Neutrophil (primary cell): ENCODE results near the gene SDCCAG8.

Experiments
- H3K27ac ChIP-seq: fragments of 200-600 bp; sonication (generic); 2 replicates; pipeline ENCODE4 v1.5.1; 2016; ENCODE audit warnings: mild to moderate bottlenecking, moderate library complexity
- H3K27me3 ChIP-seq: fragments of 200-600 bp; sonication (generic); 2 replicates; pipeline ENCODE4 v1.6.0; 2016; ENCODE audit warnings: mild to moderate bottlenecking
- H3K36me3 ChIP-seq: fragments of 200-600 bp; sonication (generic); 2 replicates; pipeline ENCODE4 v1.5.1; 2017
- H3K4me1 ChIP-seq, 2 experiments: fragments of 200-600 bp in 1 of 2; sonication (generic) in 1 of 2; 1 replicate in 1 of 2; 2 replicates in 1 of 2; pipeline versions ENCODE4 v1.5.1 to v1.6.1; 2013 to 2016; ENCODE audit warnings: low read depth in 1 of 2, low read length in 1 of 2, mild to moderate bottlenecking in 1 of 2, moderate library complexity in 1 of 2; ENCODE audit not compliant: control insufficient read depth in 1 of 2, insufficient read depth in 1 of 2
- H3K4me3 ChIP-seq, 2 experiments: fragments of 200-600 bp in 1 of 2; sonication (generic) in 1 of 2; 1 replicate in 1 of 2; 2 replicates in 1 of 2; pipeline ENCODE4 v1.5.1; 2013 to 2016; ENCODE audit warnings: low read depth in 1 of 2, low read length in 1 of 2, mild to moderate bottlenecking in 1 of 2, moderate library complexity in 1 of 2
- H3K9me3 ChIP-seq: fragments of 200-600 bp; sonication (generic); 2 replicates; pipeline ENCODE4 v1.5.1; 2016
- CTCF ChIP-seq: fragments of 200-600 bp; sonication (generic); IDR thresholded peaks from 2 replicates; pipeline ENCODE4 v1.5.1; 2016; ENCODE audit warnings: antibody characterized with exemption

Gene SDCCAG8

DNA sequence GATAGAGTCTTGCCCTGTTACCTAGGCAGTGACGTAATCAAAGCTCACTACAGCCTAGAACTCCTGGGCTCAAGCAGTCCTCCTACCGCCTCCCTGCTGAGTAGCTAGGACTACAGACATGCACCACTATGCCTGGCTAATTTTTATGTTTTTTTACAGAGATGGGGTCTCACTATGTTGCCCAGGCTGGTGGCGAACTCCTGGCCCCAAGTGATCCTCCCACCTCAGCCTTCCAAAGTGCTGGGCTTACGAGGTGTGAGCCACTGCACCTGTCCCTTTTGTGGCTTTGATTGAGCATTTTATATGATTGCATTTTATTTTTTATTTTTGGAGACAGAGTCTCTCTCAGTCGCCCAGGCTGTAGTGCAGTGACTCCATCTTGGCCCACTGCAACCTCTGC lies 25.8 kb downstream of the SDCCAG8 start:
- no peak overlapping the region for H3K27ac ChIP-seq
- H3K4me3 ChIP-seq, result no peak overlapping the region
- TF ChIP-seq CTCF, result no peak
- H3K27me3 ChIP-seq, result no peaks in the 10 kb centered on the region
- no peaks in the 10 kb centered on the region for H3K9me3 ChIP-seq
- peaks cover 27 to 28% of the 10 kb centered on the region in 2 experiments for H3K4me1 ChIP-seq
- H3K36me3 ChIP-seq, result no peaks in the 10 kb centered on the region

DNA sequence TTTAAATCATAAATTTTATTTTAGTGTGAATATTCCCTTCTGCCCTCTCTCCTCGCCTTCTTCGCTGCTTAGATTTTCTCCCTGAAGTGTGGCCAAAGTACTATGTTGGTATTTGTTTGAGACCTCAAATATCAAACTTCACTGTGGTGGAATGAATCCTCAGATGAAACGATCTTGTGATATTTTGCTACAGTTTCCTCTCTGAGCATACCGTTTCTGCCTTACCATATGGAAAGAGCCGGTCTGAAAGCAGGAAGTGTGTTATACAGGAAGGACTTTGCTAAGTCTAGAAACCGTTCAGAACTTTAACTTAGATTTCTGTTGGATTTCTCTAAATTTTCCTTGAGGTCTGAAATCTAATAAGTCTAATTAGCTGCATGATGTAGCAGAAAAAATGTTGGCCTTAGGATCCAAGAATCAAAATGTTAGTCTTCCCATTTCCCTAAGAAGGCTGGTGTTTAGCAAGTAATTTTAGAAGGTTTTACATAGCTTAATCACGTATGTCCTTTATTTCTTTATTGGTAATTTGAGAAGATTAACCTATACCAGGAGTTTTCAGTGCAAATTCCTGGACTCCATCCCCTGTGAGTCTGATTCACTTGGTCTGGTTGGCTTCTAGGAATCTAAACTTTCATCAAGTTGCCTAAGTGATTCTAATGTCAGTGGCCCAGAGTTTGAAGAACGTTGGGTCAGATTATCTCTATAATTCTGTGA lies 30.7 kb downstream of the SDCCAG8 start:
- no peak for TF ChIP-seq CTCF
- Histone ChIP-seq H3K36me3 (no peaks in the 10 kb centered on the region), H3K27me3 (no peaks in the 10 kb centered on the region), H3K4me1 (peaks cover 56 to 57% of the 10 kb centered on the region in 2 experiments), H3K27ac (peak overlapping the region; percentile 96), H3K4me3 (peak overlapping the region; percentile 0 to 50), H3K9me3 (no peaks in the 10 kb centered on the region)

DNA sequence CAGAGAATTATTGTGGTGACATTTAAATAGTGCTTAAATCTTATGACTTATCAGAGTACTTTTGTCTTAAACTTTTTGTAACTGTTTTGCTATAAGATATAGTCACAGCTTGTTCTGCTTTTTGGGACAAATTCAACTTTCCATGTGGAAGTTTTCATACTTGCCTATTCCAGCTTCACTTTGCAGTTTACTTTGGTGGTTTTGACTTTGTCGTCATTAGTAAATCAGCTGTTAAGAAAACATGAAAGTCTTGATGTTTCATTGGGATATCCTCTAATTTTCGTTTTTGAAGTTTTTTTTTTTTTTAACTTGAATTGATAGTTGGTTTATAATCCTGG lies 31.3 kb downstream of the SDCCAG8 start:
- Histone ChIP-seq H3K36me3 (no peaks in the 10 kb centered on the region), H3K4me1 (peaks cover 56 to 57% of the 10 kb centered on the region in 2 experiments), H3K27me3 (no peaks in the 10 kb centered on the region), H3K4me3 (peak overlapping the region; percentile 0 to 50), H3K9me3 (no peaks in the 10 kb centered on the region), H3K27ac (peak overlapping the region; percentile 96)
- no peak for TF ChIP-seq CTCF

DNA sequence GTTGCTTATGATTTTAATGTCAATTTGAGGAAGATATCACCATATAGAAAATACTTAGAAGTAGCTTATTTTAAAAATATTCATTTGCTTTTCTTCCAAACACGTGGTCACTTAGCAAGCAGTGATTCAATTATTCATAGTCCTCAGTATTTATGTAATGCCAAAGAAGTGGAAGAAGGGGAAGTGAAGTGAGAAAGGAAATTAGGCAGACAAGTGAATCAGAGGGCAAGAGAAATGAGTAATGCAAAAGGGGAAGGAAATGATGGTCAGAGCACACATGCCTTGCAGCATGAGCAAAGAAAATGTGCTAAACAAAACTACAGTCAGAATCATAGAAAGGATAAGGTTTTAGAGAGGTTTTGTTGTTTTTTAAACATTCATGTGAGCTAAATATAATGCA lies 31.8 kb downstream of the SDCCAG8 start:
- peak; percentile 9 for TF ChIP-seq CTCF
- H3K36me3 ChIP-seq, result no peaks in the 10 kb centered on the region
- no peaks in the 10 kb centered on the region for H3K27me3 ChIP-seq
- H3K9me3 ChIP-seq, result no peaks in the 10 kb centered on the region
- H3K27ac ChIP-seq, result peak overlapping the region; percentile 96
- peak overlapping the region; percentile 49 to 50 for H3K4me3 ChIP-seq
- H3K4me1 ChIP-seq, result peaks cover 56 to 57% of the 10 kb centered on the region in 2 experiments

GRCh38 chr1:243288062-243288461 lies 32.2 kb downstream of the SDCCAG8 start:
- Histone ChIP-seq H3K4me3 (peak overlapping the region; percentile 49 to 50), H3K27me3 (no peaks in the 10 kb centered on the region), H3K36me3 (no peaks in the 10 kb centered on the region), H3K4me1 (peaks cover 56 to 57% of the 10 kb centered on the region in 2 experiments), H3K9me3 (no peaks in the 10 kb centered on the region), H3K27ac (peak overlapping the region; percentile 96)
- no peak for TF ChIP-seq CTCF
